PC-3 (cell line): ENCODE measurements around the gene SERGEF. TPM values are rescaled to one million over a fixed set of nuclear protein-coding genes. Genes with fewer than 3 reads are reported as not detected.

Experiments
- ATAC-seq: fragments of 200-7000 bp; cut with Tn5 transposase; 2 replicates; pipeline ENCODE4 v1.9.1; 2020; ENCODE audit warnings: mild to moderate bottlenecking, moderate library complexity
- BruUV-seq: library from RNA; stranded (reverse); fragments of 400-500 nt; replicated peaks from 2 replicates; lab custom pipeline; 2021; lab: Mats Ljungman, UMichigan
- CTCF ChIA-PET: fragments of 300-600 bp; sonication (Branson Sonifier 250); formaldehyde crosslinking; loops from one replicate; lab custom pipeline; 2022; ENCODE audit warnings: antibody characterized with exemption; lab: Charles Lee
- POLR2A ChIA-PET: fragments of 300-600 bp; sonication (Branson Sonifier 250); formaldehyde crosslinking; loops from one replicate; lab custom pipeline; 2022; ENCODE audit warnings: antibody characterized with exemption; ENCODE audit not compliant: unreplicated experiment; lab: Charles Lee
- DNase-seq: peaks from one replicate; pipeline ENCODE4 v3.0.0-alpha.2; 2015
- H2AFZ ChIP-seq: fragments of 300-600 bp; sonication (generic); 2 replicates; pipeline ENCODE4 v1.6.0; 2016; ENCODE audit warnings: antibody characterized with exemption, low read length
- H3F3A ChIP-seq: fragments of 300-600 bp; sonication (generic); one replicate; pipeline ENCODE4 v1.6.0; 2017; ENCODE audit warnings: antibody characterized with exemption, low read length, control low read depth, mild to moderate bottlenecking; ENCODE audit not compliant: unreplicated experiment
- H3K27ac ChIP-seq: fragments of 300-600 bp; sonication (generic); 2 replicates; pipeline ENCODE4 v1.5.1; 2016; ENCODE audit warnings: mild to moderate bottlenecking, low read length
- H3K27me3 ChIP-seq: fragments of 300-600 bp; sonication (generic); 2 replicates; pipeline ENCODE4 v1.6.1; 2016; ENCODE audit warnings: low read length, mixed read lengths
- H3K36me3 ChIP-seq: fragments of 300-600 bp; sonication (generic); 2 replicates; pipeline ENCODE4 v1.6.1; 2016; ENCODE audit warnings: low read depth, mixed run types, low read length, mixed read lengths
- H3K4me1 ChIP-seq: fragments of 300-600 bp; sonication (generic); 2 replicates; pipeline ENCODE4 v1.5.1; 2016; ENCODE audit warnings: low read length; ENCODE audit not compliant: insufficient read depth
- H3K4me2 ChIP-seq: fragments of 300-600 bp; sonication (generic); 2 replicates; pipeline ENCODE4 v1.6.0; 2016; ENCODE audit warnings: low read length
- H3K4me3 ChIP-seq: fragments of 300-600 bp; sonication (generic); 2 replicates; pipeline ENCODE4 v1.5.1; 2016; ENCODE audit warnings: mild to moderate bottlenecking, low read length, mixed read lengths
- H3K79me2 ChIP-seq: fragments of 300-600 bp; sonication (generic); 2 replicates; pipeline ENCODE4 v1.6.1; 2017; ENCODE audit warnings: low read length, mixed read lengths
- H3K9ac ChIP-seq: fragments of 300-600 bp; sonication (generic); 2 replicates; pipeline ENCODE4 v1.6.0; 2016; ENCODE audit warnings: mild to moderate bottlenecking, low read length
- H3K9me2 ChIP-seq: fragments of 300-600 bp; sonication (generic); replicated peaks from 2 replicates; pipeline ENCODE4 v1.6.1; 2016; ENCODE audit warnings: mixed run types, low read length, mixed read lengths
- H3K9me3 ChIP-seq: fragments of 300-600 bp; sonication (generic); 2 replicates; pipeline ENCODE4 v1.6.1; 2016; ENCODE audit warnings: low read length, mixed read lengths
- H4K20me1 ChIP-seq: fragments of 300-600 bp; sonication (generic); 2 replicates; pipeline ENCODE4 v1.6.1; 2016; ENCODE audit warnings: low read length, mixed read lengths
- CTCF ChIP-seq: fragments of 300-600 bp; sonication (generic); conservative IDR thresholded peaks from 2 replicates; pipeline ENCODE4 v1.5.1; 2017; ENCODE audit warnings: antibody characterized with exemption, low read depth, mild to moderate bottlenecking, low read length
- EZH2 ChIP-seq: fragments of 300-600 bp; sonication (generic); IDR thresholded peaks from one replicate; pipeline ENCODE4 v1.6.1; 2017; ENCODE audit warnings: antibody characterized with exemption, mild to moderate bottlenecking, low read length; ENCODE audit not compliant: unreplicated experiment
- EZH2phosphoT487 ChIP-seq: fragments of 300-600 bp; sonication (generic); IDR thresholded peaks from 2 replicates; pipeline ENCODE4 v1.6.1; 2018; ENCODE audit warnings: mild to moderate bottlenecking, antibody characterized with exemption, low read length, borderline replicate concordance
- intact Hi-C: fragments of 100-400 bp; cut with micrococcal nuclease; formaldehyde crosslinking; loops from 2 replicates; pipeline ENCODE4 v1.9.0; 2023
- total RNA-seq: library from RNA; depleted of rRNA; stranded (reverse); fragments of >200 nt; gene quantifications from 2 replicates; pipeline ENCODE4 v1.2.3, GENCODE V29; 2014

The SERGEF gene
- total RNA-seq, 1 experiment from 2014 or later, result 13.7 TPM

GRCh38 chr11:17770048-17770652, 242.7 kb downstream of the SERGEF start:
- Histone ChIP-seq H3K9me3 (no peaks in the 10 kb centered on the region), H3K9me2 (no peaks in the 10 kb centered on the region), H3K79me2 (no peaks in the 10 kb centered on the region), H3K27ac (no peak overlapping the region), H3K4me1 (no peaks in the 10 kb centered on the region), H3K4me2 (no peak overlapping the region), H3K27me3 (no peaks in the 10 kb centered on the region), H2AFZ (no peak overlapping the region), H3K9ac (no peak overlapping the region), H4K20me1 (no peaks in the 10 kb centered on the region), H3K36me3 (no peaks in the 10 kb centered on the region), H3F3A (no peaks in the 10 kb centered on the region), H3K4me3 (no peak overlapping the region)
- DNase-seq (no peak), ATAC-seq (no peak)
- intact Hi-C loops, result no loop called here
- TF ChIP-seq EZH2, result no peak
- peak; percentile 35; the same call in 1 of the 2 replicates for TF ChIP-seq CTCF
- ChIA-PET CTCF (no interaction called here), POLR2A (no interaction called here)
- BruUV-seq, result no TSS peak

GRCh38 chr11:17769218-17769617, 243.6 kb downstream of the SERGEF start:
- ChIA-PET POLR2A (no interaction called here), CTCF (interaction anchor here (0.5 to 0.8 kb wide), 2 partner anchors 32 to 170 kb away, joined by 3 read pairs; no protein-coding TSS in a partner anchor)
- BruUV-seq, result no TSS peak

More at GRCh38 chr11:17769218-17769617, 243.6 kb downstream of the SERGEF start:
- Histone ChIP-seq H3K27me3 (no peaks in the 10 kb centered on the region), H3K4me2 (no peak overlapping the region), H3K27ac (no peak overlapping the region), H3K4me1 (no peaks in the 10 kb centered on the region), H3K9me3 (no peaks in the 10 kb centered on the region), H4K20me1 (no peaks in the 10 kb centered on the region), H3F3A (no peaks in the 10 kb centered on the region), H3K79me2 (no peaks in the 10 kb centered on the region), H3K9ac (no peak overlapping the region), H3K9me2 (no peaks in the 10 kb centered on the region), H3K36me3 (no peaks in the 10 kb centered on the region), H2AFZ (no peak overlapping the region), H3K4me3 (no peak overlapping the region)
- TF ChIP-seq CTCF, result no peak
- no peak for TF ChIP-seq EZH2
- no peak for TF ChIP-seq EZH2phosphoT487
- DNase-seq (no peak), ATAC-seq (no peak)
- intact Hi-C loops, result no loop called here
